Tibial nerve (tissue), 4 donors: ENCODE results near the gene REC114.

Source experiments
- EP300 ChIP-seq, 2 donors: sonication (generic); formaldehyde crosslinking; IDR thresholded peaks; one replicate each; pipeline ENCODE4 v1.6.1; 2017; ENCODE audit warnings: antibody characterized with exemption in 2 of 2, mild to moderate bottlenecking in 1 of 2
- POLR2A ChIP-seq, 2 donors: fragments of 450-650 bp; IDR thresholded peaks; one replicate each; pipeline ENCODE4 v1.6.1; 2017; ENCODE audit warnings: antibody characterized with exemption in 2 of 2, mild to moderate bottlenecking in 2 of 2, moderate library complexity in 2 of 2
- TF ChIP-seq, protein P1 (sequence below), 5 experiments: fragments of 200-600 bp in 3 of 5; fragments of 450-650 bp in 2 of 5; sonication (generic) in 3 of 5; IDR thresholded peaks; one replicate each; pipeline ENCODE4 v1.5.1; 2016 to 2019; ENCODE audit warnings: antibody characterized with exemption in 5 of 5, mild to moderate bottlenecking in 3 of 5, moderate library complexity in 2 of 5

DNA sequence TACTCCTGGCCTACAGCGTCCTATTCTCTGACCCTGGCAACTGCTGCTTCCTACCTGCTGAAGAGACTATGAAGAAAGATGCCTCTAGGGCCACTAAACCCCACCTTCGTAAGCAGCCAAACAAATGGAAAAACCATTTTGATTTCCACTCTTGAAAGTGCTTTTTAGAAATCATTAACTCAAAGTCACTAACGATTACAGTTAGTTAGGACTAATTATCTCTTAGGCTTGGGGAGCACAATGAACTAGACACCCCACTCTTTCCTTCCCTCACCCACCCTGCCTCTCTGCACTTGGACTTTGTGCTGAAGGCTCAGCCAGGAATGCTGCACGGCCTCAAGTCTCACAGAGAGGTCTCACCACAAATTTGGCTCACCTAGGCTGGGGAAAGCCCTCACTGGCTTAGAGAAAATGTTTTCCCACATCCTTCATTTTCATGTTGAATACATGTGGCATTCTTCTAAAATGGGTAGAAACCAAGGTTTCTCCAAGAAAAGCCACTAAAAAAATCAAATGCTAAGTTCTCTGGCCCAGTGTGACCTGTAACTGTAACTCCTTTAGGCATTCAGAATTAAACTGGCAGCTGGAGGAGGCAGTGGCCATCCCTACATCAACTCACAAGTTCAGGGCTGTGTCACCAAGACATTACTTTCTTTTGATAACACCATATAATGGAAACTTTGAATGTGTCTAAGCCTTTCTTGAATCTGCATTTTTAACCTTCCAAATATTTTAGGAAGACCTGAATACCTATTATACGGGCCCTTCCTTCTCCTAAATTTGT, 143.1 kb downstream of the REC114 start:
- TF ChIP-seq POLR2A (IDR thresholded peaks at IDR 0.05) (no peak), EP300 (IDR thresholded peaks at IDR 0.05) (no peak)
- TF ChIP-seq, protein P1, sequence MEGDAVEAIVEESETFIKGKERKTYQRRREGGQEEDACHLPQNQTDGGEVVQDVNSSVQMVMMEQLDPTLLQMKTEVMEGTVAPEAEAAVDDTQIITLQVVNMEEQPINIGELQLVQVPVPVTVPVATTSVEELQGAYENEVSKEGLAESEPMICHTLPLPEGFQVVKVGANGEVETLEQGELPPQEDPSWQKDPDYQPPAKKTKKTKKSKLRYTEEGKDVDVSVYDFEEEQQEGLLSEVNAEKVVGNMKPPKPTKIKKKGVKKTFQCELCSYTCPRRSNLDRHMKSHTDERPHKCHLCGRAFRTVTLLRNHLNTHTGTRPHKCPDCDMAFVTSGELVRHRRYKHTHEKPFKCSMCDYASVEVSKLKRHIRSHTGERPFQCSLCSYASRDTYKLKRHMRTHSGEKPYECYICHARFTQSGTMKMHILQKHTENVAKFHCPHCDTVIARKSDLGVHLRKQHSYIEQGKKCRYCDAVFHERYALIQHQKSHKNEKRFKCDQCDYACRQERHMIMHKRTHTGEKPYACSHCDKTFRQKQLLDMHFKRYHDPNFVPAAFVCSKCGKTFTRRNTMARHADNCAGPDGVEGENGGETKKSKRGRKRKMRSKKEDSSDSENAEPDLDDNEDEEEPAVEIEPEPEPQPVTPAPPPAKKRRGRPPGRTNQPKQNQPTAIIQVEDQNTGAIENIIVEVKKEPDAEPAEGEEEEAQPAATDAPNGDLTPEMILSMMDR (IDR thresholded peaks at IDR 0.05), result no peak
